ENCODE results near the gene SENP6.

The SENP6 gene

GRCh38 chr6:75601304-75602245 lies at the start of gene SENP6:
Gene SENP6, plus strand, starts transcription at chr6:75601880. Its CDS starts 645 bp downstream, at chr6:75602525.
- ChIA-PET CTCF (interaction anchor here (0.9 to 1.2 kb wide), 2 partner anchors 18 to 73 kb away, joined by 3 read pairs; no protein-coding TSS in a partner anchor), POLR2A (interaction anchor here (0.6 to 3.1 kb wide), 24 partner anchors 9 to 358 kb away, joined by 3 to 13 read pairs (median 4); partner anchors contain the start of genes COX7A2, FILIP1 and TMEM30A)
- Histone ChIP-seq H3K27ac (ENCODE audit: extremely low read depth, low read depth, low read length) (peak within 1 kb of the TSS; percentile 99), H3K36me3 (ENCODE audit: control insufficient read depth in 2 of 2, insufficient read depth in 1 of 2, low read length in 2 of 2) (no peaks in the 10 kb centered on the region), H3K9me3 (ENCODE audit: control insufficient read depth, insufficient read depth, low read depth, low read length) (no peaks in the 10 kb centered on the region), H3K4me3 (ENCODE audit: low read depth, low read length) (peak within 1 kb of the TSS; percentile 91), H3K4me1 (ENCODE audit: control insufficient read depth, insufficient read depth, low read length) (peaks cover 19% of the 10 kb centered on the region; the same call in 1 of the 2 replicates)
- peak; percentile 65; the same call in 1 of the 2 replicates for TF ChIP-seq MEIS1 (CRISPR knock-in tag; IDR thresholded peaks at IDR 0.05; ENCODE audit: borderline replicate concordance)
- TF ChIP-seq EGR2 (tag by site-specific recombination; IDR thresholded peaks at IDR 0.05; ENCODE audit: low read depth) = no peak; the same call in 1 of the 2 replicates
- TF ChIP-seq ZNF354C (tag by site-specific recombination; IDR thresholded peaks at IDR 0.05; ENCODE audit: borderline replicate concordance, low read depth) = 0 out of 2 replicates have a peak, but pooled peaks have one; percentile 52
- no peak for TF ChIP-seq ZNF548 (tag by site-specific recombination; IDR thresholded peaks at IDR 0.05)
- TF ChIP-seq ZFHX2 (tag by site-specific recombination; conservative IDR thresholded peaks at IDR 0.05) = peak; percentile 2; the same call in 1 of the 2 replicates
- TF ChIP-seq ZNF488 (tag by site-specific recombination; IDR thresholded peaks at IDR 0.05) = no peak
- TF ChIP-seq REPIN1 (tag by site-specific recombination; IDR thresholded peaks at IDR 0.05; ENCODE audit: low read depth) = no peak
- TF ChIP-seq ZSCAN16 (tag by site-specific recombination; IDR thresholded peaks at IDR 0.05) = no peak
- no peak for TF ChIP-seq ZNF37A (tag by site-specific recombination; IDR thresholded peaks at IDR 0.05)
- no peak for TF ChIP-seq ZNF629 (tag by site-specific recombination; IDR thresholded peaks at IDR 0.05)
- TF ChIP-seq ZNF266 (tag by site-specific recombination; IDR thresholded peaks at IDR 0.05; ENCODE audit: low read depth) = no peak
- TF ChIP-seq ZNF692 (tag by site-specific recombination; IDR thresholded peaks at IDR 0.05) = no peak
- TF ChIP-seq ZNF843 (tag by site-specific recombination; IDR thresholded peaks at IDR 0.05) = peak; percentile 48; the same call in 1 of the 2 replicates
- no peak for TF ChIP-seq HIC1 (tag by site-specific recombination; IDR thresholded peaks at IDR 0.05)
- TF ChIP-seq FEZF1 (tag by site-specific recombination; IDR thresholded peaks at IDR 0.05) = no peak
- TF ChIP-seq ZNF449 (tag by site-specific recombination; IDR thresholded peaks at IDR 0.05) = peak; percentile 87
- TF ChIP-seq SETDB1 (IDR thresholded peaks at IDR 0.05; ENCODE audit: insufficient read length, low read length) = no peak
- peak; percentile 76 for TF ChIP-seq KLF16 (tag by site-specific recombination; IDR thresholded peaks at IDR 0.05)
- TF ChIP-seq KLF9 (tag by site-specific recombination; IDR thresholded peaks at IDR 0.05; ENCODE audit: low read depth) = peak; percentile 86
- TF ChIP-seq ZNF707 (tag by site-specific recombination; IDR thresholded peaks at IDR 0.05) = no peak
- TF ChIP-seq ZNF513 (tag by site-specific recombination; IDR thresholded peaks at IDR 0.05) = no peak
- no peak for TF ChIP-seq ZNF776 (tag by site-specific recombination; IDR thresholded peaks at IDR 0.05; ENCODE audit: borderline replicate concordance)
- TF ChIP-seq ZNF18 (tag by site-specific recombination; IDR thresholded peaks at IDR 0.05) = no peak
- no peak for TF ChIP-seq ZNF623 (tag by site-specific recombination; IDR thresholded peaks at IDR 0.05)
- no peak for TF ChIP-seq ZNF114 (tag by site-specific recombination; IDR thresholded peaks at IDR 0.05)
- TF ChIP-seq ZNF146 (tag by site-specific recombination; IDR thresholded peaks at IDR 0.05) = no peak
- TF ChIP-seq ZNF16 (tag by site-specific recombination; IDR thresholded peaks at IDR 0.05; ENCODE audit: low read depth) = no peak; the same call in 1 of the 2 replicates
- TF ChIP-seq BCL11B (tag by site-specific recombination; IDR thresholded peaks at IDR 0.05; ENCODE audit: low read depth) = peak; percentile 39; the same call in 1 of the 2 replicates

All from HEK293 (cell line).